Measurements from ENCODE around the gene SCFD2. TPM values are rescaled to one million over a fixed set of nuclear protein-coding genes. Genes with fewer than 3 reads are reported as not detected.

The SCFD2 gene
- total and polyA plus RNA-seq, 2 of the 8 experiments (the other 6 are each of a cell fraction or from before 2014, with no cell fraction given): 6.2 to 10.2 TPM

GRCh38 chr4:52966172-52966571 lies 399.7 kb downstream of the SCFD2 start:
- Histone ChIP-seq H4K20me1 (replicated peaks in 1 of 2; ENCODE audit: control insufficient read depth in 1 of 2, insufficient read depth in 2 of 2, low read length in 2 of 2) (no peaks in the 10 kb centered on the region), H2BK20ac (ENCODE audit: low read length) (no peak overlapping the region), H4K91ac (replicated peaks; ENCODE audit: insufficient read length, low read length) (no peak overlapping the region), H3K56ac (replicated peaks; ENCODE audit: insufficient read length, low read depth, low read length) (no peak overlapping the region), H3K18ac (ENCODE audit: extremely low read depth, low read length) (no peak overlapping the region), H4K8ac (ENCODE audit: extremely low read depth, insufficient read depth, low read length) (no peak overlapping the region), H3K79me2 (ENCODE audit: control insufficient read depth in 1 of 2, insufficient read depth in 2 of 2, low read length in 2 of 2) (no peaks in the 10 kb centered on the region), H2BK120ac (replicated peaks; ENCODE audit: low read depth, low read length) (no peak overlapping the region), H3K23ac (ENCODE audit: insufficient read length) (no peak overlapping the region), H3K27ac (ENCODE audit: low read depth, low read length) (no peak overlapping the region), H2BK12ac (ENCODE audit: low read depth, low read length) (no peak overlapping the region), H3K4me1 (replicated peaks in 1 of 4; ENCODE audit: control insufficient read depth in 3 of 4, insufficient read depth in 4 of 4, low read length in 3 of 4) (no peaks in the 10 kb centered on the region), H3K9me3 (ENCODE audit: insufficient read depth in 2 of 2, low read depth in 1 of 2, low read length in 1 of 2) (peaks cover 9 to 14% of the 10 kb centered on the region in 2 experiments; a peak in 3 of 4 replicates), H3K36me3 (ENCODE audit: control insufficient read depth in 2 of 4, insufficient read depth in 4 of 4, low read length in 3 of 4) (no peaks in the 10 kb centered on the region; a peak in 1 of 8 replicates), H2BK5ac (ENCODE audit: low read depth, low read length) (no peak overlapping the region), H3K14ac (ENCODE audit: insufficient read length) (no peak overlapping the region), H3K79me1 (ENCODE audit: low read depth, low read length) (no peaks in the 10 kb centered on the region), H3K4me2 (ENCODE audit: insufficient read depth in 1 of 2, low read depth in 2 of 2, low read length in 2 of 2) (no peak overlapping the region), H3K4ac (replicated peaks; ENCODE audit: insufficient read length, low read depth, low read length) (no peak overlapping the region), H3K9ac (replicated peaks in 1 of 4; ENCODE audit: extremely low read depth in 1 of 4, low read depth in 3 of 4, low read length in 3 of 4) (no peak overlapping the region), H3K4me3 (ENCODE audit: extremely low read depth in 1 of 4, insufficient read depth in 2 of 4, low read depth in 3 of 4, low read length in 4 of 4) (no peak overlapping the region), H4K5ac (ENCODE audit: insufficient read length, low read depth, low read length) (no peak overlapping the region), H3K23me2 (ENCODE audit: low read depth, low read length) (no peaks in the 10 kb centered on the region), H2AK5ac (ENCODE audit: low read depth, low read length) (no peak overlapping the region), H3K27me3 (replicated peaks in 1 of 4; ENCODE audit: control insufficient read depth in 3 of 4, extremely low read depth in 1 of 4, insufficient read depth in 3 of 4, low read length in 3 of 4) (no peaks in the 10 kb centered on the region), H2AFZ (ENCODE audit: low read length) (no peak overlapping the region), H2BK15ac (ENCODE audit: low read length) (no peak overlapping the region)
- 93% methylated on average over 5 of the region's 5 CpGs; no CpG with 5 or more reads in 1 of the 2 experiments for WGBS, 2 experiments (ENCODE audit: extremely low coverage in 1 of 2, insufficient coverage in 1 of 2, insufficient read length in 1 of 2, insufficient replicate concordance in 2 of 2, low coverage in 1 of 2, low lambda C conversion rate in 2 of 2, missing lambda C conversion rate in 1 of 2)
- ChIA-PET POLR2A (ENCODE audit: partially characterized antibody) (no interaction called here), CTCF (ENCODE audit: partially characterized antibody) (no interaction called here)
- no peak for TF ChIP-seq TEAD4 (IDR thresholded peaks at IDR 0.05; ENCODE audit: low read depth, low read length)
- TF ChIP-seq TBP (IDR thresholded peaks at IDR 0.05; ENCODE audit: low read depth, low read length): no peak
- TF ChIP-seq YY1 (IDR thresholded peaks at IDR 0.05; ENCODE audit: low read depth, low read length): no peak
- no peak for TF ChIP-seq GABPA (IDR thresholded peaks at IDR 0.05; ENCODE audit: borderline replicate concordance, insufficient read depth, low read length)
- TF ChIP-seq KDM5A (IDR thresholded peaks at IDR 0.05; ENCODE audit: low read length): no peak
- TF ChIP-seq EZH2 (IDR thresholded peaks at IDR 0.05; ENCODE audit: low read depth, low read length, severe bottlenecking): no peak
- no peak for TF ChIP-seq POLR2AphosphoS5 (IDR thresholded peaks at IDR 0.05; ENCODE audit: low read depth, low read length)
- TF ChIP-seq SIN3A (conservative IDR thresholded peaks at IDR 0.05 in 1 of 2, IDR thresholded peaks at IDR 0.05 in 1 of 2; ENCODE audit: low read depth in 1 of 2, low read length in 2 of 2): no peak
- no peak for TF ChIP-seq GTF2F1 (IDR thresholded peaks at IDR 0.05; ENCODE audit: borderline replicate concordance, low read depth, low read length)
- no peak for TF ChIP-seq BRCA1 (IDR thresholded peaks at IDR 0.05; ENCODE audit: low read depth, low read length)
- no peak for TF ChIP-seq TCF12 (IDR thresholded peaks at IDR 0.05; ENCODE audit: low read depth, low read length)
- TF ChIP-seq ZNF274 (IDR thresholded peaks at IDR 0.05; ENCODE audit: borderline replicate concordance, extremely low read depth, low read length): no peak
- TF ChIP-seq SRF (IDR thresholded peaks at IDR 0.05; ENCODE audit: low read depth, low read length): no peak
- no peak for TF ChIP-seq BACH1 (IDR thresholded peaks at IDR 0.05; ENCODE audit: low read length)
- TF ChIP-seq TAF1 (IDR thresholded peaks at IDR 0.05; ENCODE audit: low read depth, low read length): no peak
- DNase-seq (ENCODE audit: low read depth in 1 of 2, low spot score in 2 of 2) (no peak), FAIRE-seq (no peak)

Data from H1 (cell line).